PC-3 (cell line): ENCODE measurements around the gene NTM.

Experiments used
- EZH2phosphoT487 ChIP-seq: fragments of 300-600 bp; sonication (generic); IDR thresholded peaks from 2 replicates; pipeline ENCODE4 v1.6.1; 2018; ENCODE audit warnings: mild to moderate bottlenecking, antibody characterized with exemption, low read length, borderline replicate concordance
- TF ChIP-seq, protein P1 (sequence below): fragments of 300-600 bp; sonication (generic); conservative IDR thresholded peaks from 2 replicates; pipeline ENCODE4 v1.5.1; 2017; ENCODE audit warnings: antibody characterized with exemption, low read depth, mild to moderate bottlenecking, low read length

GRCh38 chr11:131457163-131457562 is 86.7 kb downstream of the NTM start:
- no peak for TF ChIP-seq EZH2phosphoT487
- TF ChIP-seq, protein P1, sequence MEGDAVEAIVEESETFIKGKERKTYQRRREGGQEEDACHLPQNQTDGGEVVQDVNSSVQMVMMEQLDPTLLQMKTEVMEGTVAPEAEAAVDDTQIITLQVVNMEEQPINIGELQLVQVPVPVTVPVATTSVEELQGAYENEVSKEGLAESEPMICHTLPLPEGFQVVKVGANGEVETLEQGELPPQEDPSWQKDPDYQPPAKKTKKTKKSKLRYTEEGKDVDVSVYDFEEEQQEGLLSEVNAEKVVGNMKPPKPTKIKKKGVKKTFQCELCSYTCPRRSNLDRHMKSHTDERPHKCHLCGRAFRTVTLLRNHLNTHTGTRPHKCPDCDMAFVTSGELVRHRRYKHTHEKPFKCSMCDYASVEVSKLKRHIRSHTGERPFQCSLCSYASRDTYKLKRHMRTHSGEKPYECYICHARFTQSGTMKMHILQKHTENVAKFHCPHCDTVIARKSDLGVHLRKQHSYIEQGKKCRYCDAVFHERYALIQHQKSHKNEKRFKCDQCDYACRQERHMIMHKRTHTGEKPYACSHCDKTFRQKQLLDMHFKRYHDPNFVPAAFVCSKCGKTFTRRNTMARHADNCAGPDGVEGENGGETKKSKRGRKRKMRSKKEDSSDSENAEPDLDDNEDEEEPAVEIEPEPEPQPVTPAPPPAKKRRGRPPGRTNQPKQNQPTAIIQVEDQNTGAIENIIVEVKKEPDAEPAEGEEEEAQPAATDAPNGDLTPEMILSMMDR = no peak
